Anterior cingulate cortex (tissue), 58 donors: Measurements from ENCODE around the gene APOBEC3H.
"Not testable (repeated sequence)": the region's sequence is repeated elsewhere in the genome, so short reads cannot be mapped to it uniquely, and the experiment has no call there.

Experiments used
- DNase-seq, 58 donors: peaks; one replicate each; lab custom pipeline; 2025; lab: John Stamatoyannopoulos, UW

Gene APOBEC3H

DNA sequence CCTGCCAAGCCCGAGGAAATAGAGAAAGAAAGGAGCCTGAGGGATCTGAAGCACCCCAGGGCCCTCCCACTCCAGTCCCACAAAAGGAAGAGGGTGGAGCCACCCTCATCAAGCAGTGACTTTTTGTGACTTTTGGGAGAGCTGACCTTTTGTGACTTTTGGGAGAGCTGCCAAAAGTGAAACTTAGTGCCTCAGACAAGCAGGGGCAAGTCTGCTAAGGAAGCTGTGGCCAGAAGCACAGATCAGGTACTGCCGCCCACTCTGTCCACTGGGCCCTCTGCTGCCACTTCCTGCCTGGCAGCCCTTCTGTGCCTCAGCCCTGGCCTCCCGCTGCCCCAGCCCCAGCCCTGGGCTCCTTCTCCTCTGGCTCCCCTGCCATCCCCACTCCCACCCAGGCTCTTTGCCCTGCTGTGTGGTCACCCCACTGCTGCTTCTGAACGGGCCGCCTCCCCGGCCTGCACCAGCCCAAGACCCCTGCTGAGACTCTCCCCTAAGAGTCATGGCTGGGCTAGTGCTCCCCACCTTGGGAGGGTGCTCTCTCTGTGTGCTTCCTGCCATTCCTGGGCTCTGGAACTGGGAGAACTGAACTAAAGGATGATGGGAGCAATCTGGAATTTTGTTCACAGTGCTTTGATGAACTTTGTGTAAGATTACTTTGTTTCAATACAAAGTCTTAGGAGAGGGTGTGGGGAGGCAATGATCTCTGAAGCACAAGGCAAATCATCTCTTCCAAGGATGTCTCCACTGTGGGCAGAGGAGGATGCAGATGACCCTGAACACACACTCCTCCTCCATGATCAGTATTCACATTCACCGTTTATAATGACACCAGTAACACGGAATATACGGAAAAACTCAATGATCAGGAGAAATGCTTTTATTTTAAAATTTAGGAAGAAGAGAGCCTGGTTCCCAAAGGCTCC lies at the start of gene APOBEC3H:
APOBEC3H (plus strand) TSS at position 147 of the 923 bp plus-strand sequence. CDS start 3,035 bp downstream, outside the sequence.
- DNase-seq, result no peak

DNA sequence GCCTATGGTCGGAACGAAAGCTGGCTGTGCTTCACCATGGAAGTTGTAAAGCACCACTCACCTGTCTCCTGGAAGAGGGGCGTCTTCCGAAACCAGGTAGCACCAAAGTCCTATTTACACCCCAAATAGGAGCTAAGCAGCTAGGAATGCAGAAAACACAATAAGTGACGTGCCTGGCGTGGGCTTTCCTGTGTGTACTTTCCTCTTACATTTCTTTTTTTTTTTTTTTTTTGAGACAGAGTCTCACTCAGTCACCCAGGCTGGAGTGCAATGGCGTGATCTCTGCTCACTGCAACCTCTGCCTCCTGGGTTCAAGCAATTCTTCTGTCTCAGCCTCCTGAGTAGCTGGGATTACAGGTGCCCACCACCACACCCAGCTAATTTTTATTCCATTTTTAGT lies 47.6 kb upstream of the APOBEC3H start:
- not testable (repeated sequence) for DNase-seq

DNA sequence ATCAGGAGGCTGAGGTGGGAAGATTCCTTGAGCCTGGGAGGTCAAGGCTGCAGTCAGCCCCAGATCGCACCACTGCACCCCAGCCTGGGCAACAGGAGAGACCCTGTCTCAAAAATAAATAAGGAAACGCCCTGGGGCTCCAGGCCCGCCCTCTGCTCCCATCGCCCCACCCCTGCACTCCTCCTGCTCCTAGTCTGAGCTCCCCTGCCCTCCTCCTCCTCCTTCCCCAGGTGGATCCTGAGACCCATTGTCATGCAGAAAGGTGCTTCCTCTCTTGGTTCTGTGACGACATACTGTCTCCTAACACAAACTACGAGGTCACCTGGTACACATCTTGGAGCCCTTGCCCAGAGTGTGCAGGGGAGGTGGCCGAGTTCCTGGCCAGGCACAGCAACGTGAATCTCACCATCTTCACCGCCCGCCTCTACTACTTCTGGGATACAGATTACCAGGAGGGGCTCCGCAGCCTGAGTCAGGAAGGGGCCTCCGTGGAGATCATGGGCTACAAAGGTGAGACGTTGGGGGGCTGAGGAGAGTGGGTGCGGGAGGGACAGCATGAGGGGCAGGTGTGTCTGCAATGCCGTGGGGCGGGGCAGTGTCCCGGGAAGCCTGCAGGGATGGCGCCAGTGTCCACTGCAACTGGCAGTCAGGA lies 45.1 kb upstream of the APOBEC3H start:
- DNase-seq, result not testable (repeated sequence)

DNA sequence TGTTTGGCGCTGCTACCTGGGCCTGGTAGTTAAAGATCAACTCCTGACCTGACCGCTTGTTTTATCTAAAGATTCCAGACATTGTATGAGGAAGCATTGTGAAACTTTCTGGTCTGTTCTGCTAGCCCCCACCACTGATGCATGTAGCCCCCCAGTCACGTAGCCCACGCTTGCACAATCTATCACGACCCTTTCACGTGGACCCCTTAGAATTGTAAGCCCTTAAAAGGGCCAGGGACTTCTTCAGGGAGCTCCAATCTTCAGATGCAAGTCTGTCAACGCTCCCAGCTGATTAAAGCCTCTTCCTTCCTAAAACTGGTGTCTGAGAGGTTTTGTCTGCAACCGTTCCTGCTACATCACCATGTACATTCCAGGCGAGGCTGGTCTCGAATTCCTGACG lies 41.4 kb upstream of the APOBEC3H start:
- no peak for DNase-seq

DNA sequence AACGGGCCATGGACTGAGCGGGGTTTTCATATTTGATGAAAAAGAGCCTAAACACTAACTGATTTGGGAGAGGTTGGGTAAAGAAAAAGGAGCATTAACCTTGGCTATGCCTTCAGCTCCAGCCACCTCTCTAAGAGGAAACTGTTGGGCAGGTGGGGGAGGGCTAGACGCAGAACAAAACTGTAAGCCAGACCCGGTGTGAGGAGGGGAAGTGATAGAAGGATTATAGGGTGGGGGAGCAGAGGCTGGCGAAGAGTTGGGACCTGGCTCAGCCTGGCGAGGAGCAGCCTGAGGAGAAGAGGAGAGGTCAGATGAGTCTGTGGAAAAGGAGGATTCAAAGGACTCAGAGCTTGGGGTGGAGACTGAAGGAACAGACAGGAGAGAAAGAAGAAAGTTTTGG lies 35.8 kb upstream of the APOBEC3H start:
- DNase-seq, result not testable (repeated sequence)

DNA sequence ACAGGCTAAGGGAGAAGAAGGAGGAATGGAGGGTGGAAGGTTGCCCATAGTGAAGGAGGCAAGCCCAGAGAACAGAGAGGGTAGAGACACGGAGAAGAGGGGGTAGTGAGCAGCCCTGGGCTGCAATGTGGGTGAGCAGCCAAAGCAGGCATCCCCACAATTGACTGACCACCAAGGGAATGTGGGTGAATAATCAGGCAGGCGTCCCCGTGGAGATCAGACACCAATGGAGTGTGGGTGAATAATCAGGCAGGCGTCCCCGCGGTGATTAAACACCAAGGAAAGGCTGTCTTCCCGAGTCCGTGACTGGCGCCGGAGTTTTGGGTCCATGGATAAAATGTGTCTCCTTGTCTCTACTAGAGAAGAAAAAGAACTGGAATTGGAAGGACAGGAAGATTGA lies 35.1 kb upstream of the APOBEC3H start:
- DNase-seq, result not testable (repeated sequence)

DNA sequence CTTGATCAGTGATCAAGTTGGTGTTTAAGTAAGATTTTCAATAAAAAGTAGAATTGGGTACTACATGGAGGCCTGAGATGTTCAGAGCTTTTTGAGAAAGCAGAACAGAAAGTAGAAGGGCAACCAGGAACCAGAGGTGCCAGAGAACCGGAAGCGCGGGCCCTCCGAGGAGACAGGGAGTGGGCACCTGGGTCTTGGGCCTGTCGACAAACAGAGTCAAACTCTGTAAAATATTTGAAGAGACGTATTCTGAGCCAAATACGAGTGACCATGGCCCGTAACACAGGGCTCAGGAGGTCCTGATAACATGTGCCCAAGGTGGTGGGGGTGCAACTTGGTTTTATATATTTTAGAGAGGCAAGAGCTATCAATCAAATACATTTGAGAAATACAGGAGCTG lies 33.1 kb upstream of the APOBEC3H start:
- DNase-seq, result not testable (repeated sequence)

DNA sequence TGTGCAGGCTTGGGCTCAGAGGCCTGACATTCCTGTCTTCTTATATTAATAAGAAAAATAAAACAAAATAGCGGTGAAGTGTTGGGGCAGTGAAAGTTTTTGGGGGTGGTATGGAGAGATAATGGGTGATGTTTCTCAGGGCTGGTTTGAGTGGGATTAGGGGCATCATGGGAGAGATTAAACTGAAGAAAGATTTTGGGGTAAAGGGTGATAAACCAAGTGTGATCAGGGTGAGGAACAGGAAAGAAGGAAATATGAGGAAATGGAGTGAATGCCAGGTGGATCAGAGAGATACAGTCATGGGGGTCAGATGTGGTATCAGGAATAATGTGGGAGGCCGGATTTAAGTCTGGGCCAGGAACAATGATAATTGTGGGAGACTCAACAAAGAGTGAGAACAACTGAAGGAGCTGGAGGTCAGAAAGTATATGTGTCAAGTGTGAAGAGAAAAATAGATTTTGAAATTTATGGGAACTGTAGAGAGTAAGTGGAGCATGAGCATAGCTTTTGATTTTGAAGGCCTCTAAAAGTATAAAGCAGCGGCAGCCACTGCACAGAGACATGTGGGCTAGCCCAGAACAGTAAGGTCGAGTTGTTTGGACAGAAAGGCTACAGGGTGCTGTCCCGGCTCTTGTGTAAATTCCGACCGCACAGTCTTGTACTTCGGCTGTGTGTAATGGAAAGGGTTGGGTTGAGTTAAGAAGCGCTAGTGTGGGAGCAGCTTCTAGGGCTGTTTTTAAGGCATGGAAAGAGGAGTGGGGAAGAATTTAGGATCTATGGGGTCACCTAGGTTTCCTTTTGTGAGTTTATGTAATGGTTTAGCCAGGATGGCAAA lies 30.4 kb upstream of the APOBEC3H start:
- DNase-seq, result not testable (repeated sequence)

DNA sequence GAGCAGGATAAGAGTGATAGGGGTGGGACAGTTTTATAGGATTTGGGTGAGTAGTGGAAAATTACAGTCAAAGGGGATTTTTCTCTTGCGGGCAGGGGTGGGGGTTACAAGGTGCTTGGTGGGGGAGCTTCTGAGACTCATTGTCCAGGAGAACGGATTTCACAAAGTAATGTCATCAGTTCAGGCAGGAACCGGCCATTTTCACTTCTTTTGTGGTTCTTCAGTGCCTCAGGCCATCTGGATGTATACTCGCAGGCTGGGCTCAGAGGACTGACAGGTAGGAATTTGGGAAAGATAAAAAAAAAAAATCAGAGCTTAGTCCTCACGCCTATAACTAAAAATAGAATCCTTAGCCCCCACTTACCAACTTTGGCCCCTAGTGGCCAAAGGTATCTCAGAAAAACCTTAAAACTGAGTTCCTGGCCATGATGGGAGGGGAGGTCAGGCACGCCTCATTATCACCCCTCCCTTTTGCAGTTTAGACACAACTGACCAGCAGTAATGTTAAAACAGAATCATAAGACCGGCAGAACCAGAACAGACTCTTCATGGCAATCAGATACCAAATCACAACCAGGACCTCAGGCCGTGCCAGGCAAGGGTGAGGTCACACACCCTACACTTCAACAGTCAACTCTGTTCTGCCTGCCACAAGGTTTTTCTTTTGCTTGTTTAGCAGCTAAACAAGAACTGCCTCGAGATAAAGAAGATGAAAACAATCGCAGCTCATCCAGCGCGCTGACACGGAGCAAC lies 28.8 kb upstream of the APOBEC3H start:
- DNase-seq, result no peak

DNA sequence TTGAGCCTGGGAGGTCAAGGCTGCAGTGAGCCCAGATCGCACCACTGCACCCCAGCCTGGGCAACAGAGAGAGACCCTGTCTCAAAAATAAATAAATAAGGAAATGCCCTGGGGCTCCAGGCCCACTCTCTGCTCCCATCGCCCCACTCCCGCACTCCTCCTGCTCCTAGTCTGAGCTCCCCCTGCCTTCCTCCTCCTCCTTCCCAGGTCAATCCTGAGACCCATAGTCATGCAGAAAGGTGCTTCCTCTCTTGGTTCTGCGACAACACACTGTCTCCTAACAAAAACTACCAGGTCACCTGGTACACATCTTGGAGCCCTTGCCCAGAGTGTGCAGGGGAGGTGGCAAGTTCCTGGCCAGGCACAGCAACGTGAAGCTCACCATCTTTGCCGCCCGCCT lies 26.9 kb upstream of the APOBEC3H start:
- no peak for DNase-seq

DNA sequence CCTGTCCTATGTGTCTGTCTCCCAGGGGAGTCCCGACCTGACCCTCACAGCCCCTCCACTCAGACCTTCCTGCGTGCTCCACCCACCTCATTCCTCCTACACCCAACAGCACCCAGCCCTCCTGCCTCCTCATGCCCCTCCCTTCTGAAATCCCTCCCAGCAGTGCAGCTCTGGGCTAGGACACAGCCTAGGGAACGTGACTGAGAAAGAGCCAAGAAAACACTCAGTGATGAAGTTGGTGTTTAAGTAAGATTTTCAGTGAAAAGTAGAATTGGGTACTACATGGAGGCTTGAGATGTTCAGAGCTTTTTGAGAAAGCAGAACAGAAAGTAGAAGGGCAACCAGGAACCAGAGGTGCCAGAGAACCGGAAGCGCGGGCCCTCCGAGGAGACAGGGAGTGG lies 24.5 kb upstream of the APOBEC3H start:
- not testable (repeated sequence) for DNase-seq

DNA sequence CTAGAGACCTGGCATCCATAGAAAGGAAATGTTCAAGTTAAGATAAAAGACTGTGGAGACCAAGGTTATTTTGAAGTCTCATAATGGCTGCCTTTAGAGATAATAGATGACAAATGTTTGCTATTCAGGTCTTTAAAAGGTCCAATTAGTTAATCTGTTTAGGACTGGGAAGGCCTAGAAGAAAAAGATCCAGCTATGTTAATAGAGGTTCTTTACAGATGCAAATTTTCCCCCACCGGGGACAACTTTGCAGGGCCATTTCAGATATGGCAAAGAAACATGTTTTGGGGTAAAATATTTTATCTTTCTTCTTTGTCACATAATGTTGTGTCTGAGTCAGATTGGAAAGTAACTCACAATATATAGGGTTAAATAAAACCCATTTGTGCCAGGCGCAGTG lies 23.1 kb upstream of the APOBEC3H start:
- no peak for DNase-seq

DNA sequence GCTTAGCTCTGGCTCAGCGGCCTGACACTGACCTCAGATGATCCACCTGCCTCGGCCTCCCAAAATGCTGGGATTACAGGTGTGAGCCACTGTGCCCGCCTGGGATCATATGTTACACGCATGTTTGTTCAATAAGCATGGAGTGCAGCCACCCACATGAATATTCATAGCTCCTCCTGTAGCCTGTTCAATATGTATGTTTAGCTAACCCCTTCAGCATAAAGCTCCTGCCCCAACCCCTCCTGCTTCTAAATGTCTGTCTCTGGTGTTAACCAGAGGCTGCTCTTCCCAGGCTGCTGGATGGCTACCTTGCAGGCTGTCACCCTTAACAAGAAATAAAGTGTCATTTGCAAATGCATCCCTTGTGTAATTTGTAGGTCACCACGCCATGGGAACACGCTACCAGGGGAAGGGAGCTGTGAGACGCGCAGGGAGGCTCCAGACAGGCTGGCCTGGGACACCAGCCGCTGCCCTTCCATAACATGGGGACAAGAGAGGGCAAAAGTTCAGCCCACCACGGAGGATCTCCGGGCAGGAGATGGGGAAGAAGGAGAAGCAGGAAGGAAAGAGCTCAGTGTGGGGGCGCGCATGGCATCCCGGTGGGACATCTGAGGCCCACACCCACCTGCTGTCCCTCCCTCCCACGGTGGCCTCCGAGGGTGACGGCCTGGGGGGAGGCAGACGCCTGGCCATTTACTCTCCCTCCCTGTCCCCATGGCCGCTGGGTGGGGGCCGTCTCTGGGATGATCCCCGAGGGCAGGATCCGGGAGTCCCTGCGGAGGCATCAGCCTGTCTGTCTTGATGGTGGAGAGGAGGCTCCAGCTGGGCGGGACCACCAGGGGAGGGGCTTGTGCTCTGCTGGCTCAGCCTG lies 20.7 kb upstream of the APOBEC3H start:
- not testable (repeated sequence) for DNase-seq

DNA sequence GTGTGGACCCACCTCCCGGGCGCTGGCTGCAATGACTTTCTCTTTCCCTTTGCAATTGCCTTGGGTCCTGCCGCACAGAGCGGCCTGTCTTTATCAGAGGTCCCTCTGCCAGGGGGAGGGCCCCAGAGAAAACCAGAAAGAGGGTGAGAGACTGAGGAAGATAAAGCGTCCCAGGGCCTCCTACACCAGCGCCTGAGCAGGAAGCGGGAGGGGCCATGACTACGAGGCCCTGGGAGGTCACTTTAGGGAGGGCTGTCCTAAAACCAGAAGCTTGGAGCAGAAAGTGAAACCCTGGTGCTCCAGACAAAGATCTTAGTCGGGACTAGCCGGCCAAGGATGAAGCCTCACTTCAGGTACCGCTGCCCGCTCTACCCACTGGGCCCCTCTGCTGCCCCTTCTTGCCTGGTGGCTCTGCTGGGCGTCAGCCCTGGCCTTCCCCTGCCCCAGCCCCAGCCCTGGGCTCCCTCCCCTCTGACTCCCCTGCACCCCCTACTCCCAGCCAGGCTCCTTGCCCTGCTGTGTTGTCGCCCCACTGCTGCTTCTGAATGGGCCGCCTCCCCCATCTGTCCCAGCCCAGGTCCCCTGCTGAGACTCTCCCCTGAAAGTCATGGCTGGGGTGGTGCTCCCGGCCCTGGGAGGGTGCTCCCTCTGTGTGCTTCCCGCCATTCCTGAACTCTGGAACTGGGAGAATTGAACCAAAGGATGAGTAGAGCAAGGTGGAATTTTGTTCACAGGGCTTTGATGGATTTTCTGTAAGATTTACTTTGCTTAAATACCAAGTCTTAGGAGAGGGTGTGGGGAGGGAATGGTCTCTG lies 19.8 kb upstream of the APOBEC3H start, which contains the start of gene APOBEC3G:
APOBEC3G (plus strand) TSS at position 250 of the 815 bp plus-strand sequence; CDS start at position 337, 87 bp downstream.
- DNase-seq, result peak in 6 of 58 donors; percentile 2 to 6 (median 2)

DNA sequence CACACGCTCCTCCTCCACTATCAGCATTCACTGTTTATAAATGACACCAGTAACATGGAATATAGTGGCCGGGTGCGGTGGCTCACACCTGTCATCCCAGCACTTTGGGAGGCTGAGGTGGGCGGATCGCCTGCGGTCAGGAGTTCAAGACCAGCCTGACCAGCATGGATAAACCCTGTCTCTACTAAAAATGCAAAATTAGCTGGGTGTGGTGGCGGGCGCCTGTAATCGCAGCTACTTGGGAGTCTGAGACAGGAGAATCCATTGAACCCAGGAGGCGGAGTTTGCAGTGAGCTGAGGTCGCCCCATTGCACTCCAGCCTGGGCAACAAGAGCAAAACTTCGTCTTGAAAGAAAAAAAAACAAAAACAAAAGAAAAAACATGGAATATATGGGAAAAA lies 19.1 kb upstream of the APOBEC3H start:
- not testable (repeated sequence) for DNase-seq

DNA sequence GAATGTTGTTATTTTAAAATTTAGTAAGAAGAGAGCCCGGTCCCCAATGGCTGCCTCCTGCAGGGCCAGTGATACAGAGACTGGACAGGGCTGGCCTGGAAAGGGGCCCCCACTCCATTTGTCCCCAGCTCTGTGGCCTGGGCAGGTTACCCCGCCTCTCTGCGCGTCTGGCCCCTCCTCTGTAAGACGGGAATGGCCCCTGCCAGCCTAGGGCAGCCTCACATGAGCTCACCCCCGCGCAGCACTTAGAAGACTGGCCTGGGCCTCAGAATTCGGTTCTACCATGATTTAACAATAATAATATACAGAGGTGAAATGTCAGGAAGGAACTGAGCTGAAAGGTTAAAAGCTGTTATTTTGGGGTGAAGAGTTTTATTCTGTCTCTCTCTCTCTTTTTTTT lies 18.7 kb upstream of the APOBEC3H start:
- no peak for DNase-seq

DNA sequence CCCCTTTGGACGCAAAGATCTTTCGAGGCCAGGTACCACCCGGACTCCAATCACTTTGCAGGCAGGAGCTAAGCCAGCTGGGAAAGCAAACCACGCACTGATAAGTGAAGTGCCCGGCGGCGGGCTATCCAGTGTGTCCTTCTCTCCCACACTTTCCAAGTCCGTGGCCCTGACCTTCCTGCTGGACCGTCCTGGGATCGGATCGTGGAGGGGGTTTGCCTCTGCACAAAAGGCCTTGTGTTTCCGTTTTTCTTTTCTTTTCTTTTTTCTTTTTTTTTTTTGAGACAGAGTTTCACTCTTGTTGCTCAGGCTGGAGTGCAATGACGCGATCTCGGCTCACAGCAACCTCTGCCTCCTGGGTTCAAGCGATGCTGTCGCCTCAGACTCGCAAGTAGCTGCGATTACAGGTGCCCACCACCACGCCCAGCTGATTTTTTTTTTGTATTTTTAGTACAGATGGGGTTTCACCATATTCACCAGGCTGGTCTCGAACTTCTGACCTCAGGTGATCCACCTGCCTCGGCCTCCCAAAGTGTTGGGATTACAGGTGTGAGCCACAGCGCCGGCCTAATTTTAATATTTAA lies 17.9 kb upstream of the APOBEC3H start:
- not testable (repeated sequence) for DNase-seq
